OCI-LY1 (cell line): ENCODE results near the gene COL6A3.

Experiments used
- CTCF ChIP-seq: fragments of 200-600 bp; sonication (generic), shearing (Covaris generic); IDR thresholded peaks from 2 replicates; pipeline ENCODE4 v1.5.1; 2017; ENCODE audit warnings: mild to moderate bottlenecking, antibody characterized with exemption, low read length, moderate library complexity, mixed read lengths
- EZH2 ChIP-seq: fragments of 200-600 bp; sonication (generic), shearing (Covaris generic); IDR thresholded peaks from 2 replicates; pipeline ENCODE4 v1.8.0; 2017; ENCODE audit warnings: borderline replicate concordance, mixed run types, mild to moderate bottlenecking, antibody characterized with exemption, low read length, moderate library complexity, mixed read lengths

- no peak for TF ChIP-seq CTCF
- no peak for TF ChIP-seq EZH2
Measured at GRCh38 chr2:237306083-237306786, 107.7 kb downstream of the COL6A3 start.
